HL-60/S4 (cell line): Measurements from ENCODE around the gene CRYAB.
"Not testable (repeated sequence)": the region's sequence is repeated elsewhere in the genome, so short reads cannot be mapped to it uniquely, and the experiment has no call there.

ENCODE experiments used
- in situ Hi-C: fragments of 300-500 bp; cut with MboI; formaldehyde crosslinking; loops from 2 replicates; pipeline ENCODE4 v1.14.3; 2022; ENCODE audit warnings: low sequenced_read_pairs

Gene CRYAB

GRCh38 chr11:111910676-111911562, 651 bp downstream of the CRYAB start:
- in situ Hi-C loops = no loop called here

GRCh38 chr11:111909378-111909777, 2.2 kb downstream of the CRYAB start:
- in situ Hi-C loops = no loop called here

GRCh38 chr11:111908639-111909305, 2.8 kb downstream of the CRYAB start:
- in situ Hi-C loops = no loop called here

- in situ Hi-C loops = no loop called here
These were observed 4.9 kb downstream of the CRYAB start for GRCh38 chr11:111906680-111907079.

- in situ Hi-C loops = no loop called here
These were observed 6.2 kb downstream of the CRYAB start for GRCh38 chr11:111905411-111905810.

- in situ Hi-C loops = no loop called here
These were observed 24.7 kb downstream of the CRYAB start for GRCh38 chr11:111886844-111887243.

GRCh38 chr11:111886032-111886431, 25.5 kb downstream of the CRYAB start:
- in situ Hi-C loops = no loop called here

- in situ Hi-C loops = not testable (repeated sequence)
These were observed 26.5 kb downstream of the CRYAB start for GRCh38 chr11:111885053-111885452.

GRCh38 chr11:111882202-111882601, 29.4 kb downstream of the CRYAB start:
- in situ Hi-C loops = no loop called here

GRCh38 chr11:111879637-111879960, 32.0 kb downstream of the CRYAB start:
- in situ Hi-C loops = no loop called here

- in situ Hi-C loops = no loop called here
These were observed 32.5 kb downstream of the CRYAB start, which contains the start of the genes CFAP68 and FDXACB1 for GRCh38 chr11:111878849-111879636. Gene CFAP68, plus strand, starts transcription at chr11:111879541. Its CDS starts 20 bp downstream, at chr11:111879561. Gene FDXACB1, minus strand, starts transcription at chr11:111879165. Its CDS starts 33 bp downstream, at chr11:111879132.

GRCh38 chr11:111878385-111878848, 33.2 kb downstream of the CRYAB start:
- in situ Hi-C loops = no loop called here

GRCh38 chr11:111871693-111872161, 39.8 kb downstream of the CRYAB start:
- in situ Hi-C loops = no loop called here

GRCh38 chr11:111870886-111871692, 40.5 kb downstream of the CRYAB start, which contains the start of gene ALG9:
Gene ALG9, minus strand, starts transcription at chr11:111871581. Its CDS starts 99 bp downstream, at chr11:111871482.
- in situ Hi-C loops = no loop called here

GRCh38 chr11:111870522-111870885, 41.1 kb downstream of the CRYAB start:
- in situ Hi-C loops = no loop called here

- in situ Hi-C loops = no loop called here
These were observed 41.5 kb downstream of the CRYAB start for GRCh38 chr11:111870113-111870512.

GRCh38 chr11:111860257-111860656, 51.3 kb downstream of the CRYAB start:
- in situ Hi-C loops = no loop called here
